Measurements from ENCODE around the gene MAGI1. TPM values are rescaled to one million over a fixed set of nuclear protein-coding genes. Genes with fewer than 3 reads are reported as not detected.

Gene MAGI1
- total RNA-seq, 1 donor from 2014 or later: not detected

DNA sequence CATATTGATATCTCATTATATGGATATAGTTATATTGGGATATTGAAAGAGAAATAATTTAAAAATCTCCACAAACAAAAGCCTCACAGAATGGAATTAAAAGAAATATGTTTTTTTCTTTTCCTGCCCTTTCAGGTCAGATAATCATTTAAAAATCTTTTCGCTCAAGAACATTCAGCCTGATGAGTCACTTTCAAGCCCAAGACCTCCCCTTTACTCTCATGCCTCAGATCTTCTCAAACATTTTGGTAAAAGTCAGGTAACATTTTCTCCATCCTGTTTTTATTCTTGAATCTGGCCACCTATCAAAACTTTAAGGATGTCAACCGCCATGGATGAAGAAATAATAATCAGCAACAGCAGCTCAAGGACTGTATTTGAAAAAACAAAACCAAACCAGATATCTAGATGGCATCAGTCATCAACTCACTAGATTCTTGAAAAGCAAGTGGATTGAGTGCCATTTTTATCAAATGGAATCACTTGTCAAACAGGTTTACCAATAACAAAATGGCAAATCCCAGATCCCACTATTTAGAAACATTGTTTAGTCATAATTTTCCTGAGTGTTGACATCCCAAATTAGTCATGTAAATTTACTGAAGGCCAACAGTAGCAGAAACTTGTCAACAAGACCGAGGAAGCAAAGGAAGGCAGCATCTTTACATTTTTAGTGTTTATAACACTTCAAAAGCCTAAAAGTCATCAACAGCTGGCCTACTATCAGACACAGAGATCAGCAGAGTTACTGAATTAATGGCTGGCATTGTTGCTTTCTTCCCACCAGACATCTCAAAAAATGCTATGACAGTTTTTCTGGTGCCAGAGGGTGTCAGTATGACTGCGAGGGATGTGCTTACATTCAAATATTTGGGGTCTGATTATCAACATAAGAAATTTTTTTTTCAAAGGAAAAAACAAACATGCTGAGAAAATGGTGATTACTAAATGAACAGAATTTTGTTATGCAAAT, 444.7 kb downstream of the MAGI1 start:
- ChIA-PET CTCF (no interaction called here), POLR2A (no interaction called here)
- TF ChIP-seq CTCF (IDR thresholded peaks at IDR 0.05): no peak

GRCh38 chr3:65591313-65591712, 447.4 kb downstream of the MAGI1 start:
- no peaks in the 10 kb centered on the region for H3K9me3 Mint-ChIP-seq
- ATAC-seq (ENCODE audit: low read depth) (no peak), DNase-seq (no peak)
- POLR2A ChIA-PET: no interaction called here
- H3K4me1 Mint-ChIP-seq: no peaks in the 10 kb centered on the region
- CTCF ChIA-PET: no interaction called here
- no peak overlapping the region for H3K4me3 Mint-ChIP-seq
- H3K27ac Mint-ChIP-seq: no peak overlapping the region
- no peaks in the 10 kb centered on the region for H3K36me3 Mint-ChIP-seq (ENCODE audit: low read depth)
- peaks cover 4% of the 10 kb centered on the region for H3K27me3 Mint-ChIP-seq
- intact Hi-C loops (cut with micrococcal nuclease): no loop called here
- no peak for TF ChIP-seq CTCF (IDR thresholded peaks at IDR 0.05)

More for the DNA sequence above, 444.7 kb downstream of the MAGI1 start:
- H3K9me3 Mint-ChIP-seq: no peaks in the 10 kb centered on the region
- no peak overlapping the region for H3K27ac Mint-ChIP-seq
- no peak for ATAC-seq (ENCODE audit: low read depth)
- no peaks in the 10 kb centered on the region for H3K36me3 Mint-ChIP-seq (ENCODE audit: low read depth)
- no peaks in the 10 kb centered on the region for H3K4me1 Mint-ChIP-seq
- DNase-seq: no peak
- intact Hi-C loops (cut with micrococcal nuclease): no loop called here
- H3K4me3 Mint-ChIP-seq: no peak overlapping the region
- peaks cover 14% of the 10 kb centered on the region for H3K27me3 Mint-ChIP-seq

GRCh38 chr3:65588884-65589283, 449.8 kb downstream of the MAGI1 start:
- Mint-ChIP-seq H3K27ac (no peak overlapping the region), H3K9me3 (no peaks in the 10 kb centered on the region), H3K27me3 (no peaks in the 10 kb centered on the region), H3K4me1 (no peaks in the 10 kb centered on the region), H3K4me3 (no peak overlapping the region), H3K36me3 (ENCODE audit: low read depth) (no peaks in the 10 kb centered on the region)
- no peak for TF ChIP-seq CTCF (IDR thresholded peaks at IDR 0.05)
- ATAC-seq (ENCODE audit: low read depth): no peak
- intact Hi-C loops (cut with micrococcal nuclease): no loop called here
- POLR2A ChIA-PET: no interaction called here
- CTCF ChIA-PET: no interaction called here
- no peak for DNase-seq

DNA sequence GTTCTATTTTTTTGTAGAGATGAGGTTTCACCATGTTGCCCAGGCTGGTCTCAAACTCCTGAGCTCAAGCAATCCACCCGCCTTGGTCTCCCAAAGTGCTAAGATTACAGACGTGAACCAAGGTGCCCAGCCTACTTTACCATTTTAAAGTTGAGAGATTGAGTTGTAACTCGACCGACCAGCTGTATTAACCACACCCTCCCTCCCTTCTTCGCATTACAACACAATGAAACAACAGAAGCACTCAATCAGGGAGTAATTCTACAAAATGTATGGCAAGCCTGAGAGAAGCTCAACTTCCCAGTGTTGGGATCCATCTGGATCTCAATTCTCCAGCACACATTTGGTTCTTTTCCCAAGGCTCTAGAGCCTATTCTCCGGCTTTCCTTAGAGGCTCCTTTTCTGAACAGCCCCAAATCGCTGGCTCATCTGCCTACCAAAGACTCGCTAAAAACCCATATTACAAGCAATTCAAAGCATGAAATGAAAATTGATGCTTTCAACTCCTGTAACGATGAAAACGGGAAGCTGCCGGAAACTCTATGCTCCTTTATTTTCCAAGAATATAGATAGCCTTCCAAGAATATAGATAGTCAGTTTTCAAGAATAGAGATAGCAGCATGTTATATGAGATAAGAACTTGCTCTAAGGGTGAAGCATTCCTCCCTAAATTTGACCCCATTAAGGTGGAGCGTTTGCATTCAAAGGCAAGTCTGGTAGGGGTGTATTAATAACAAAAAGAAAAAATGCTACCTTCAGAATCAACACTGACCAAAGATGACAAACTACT, 450.9 kb downstream of the MAGI1 start:
- Mint-ChIP-seq H3K36me3 (ENCODE audit: low read depth) (no peaks in the 10 kb centered on the region), H3K27me3 (no peaks in the 10 kb centered on the region), H3K9me3 (no peaks in the 10 kb centered on the region), H3K27ac (no peak overlapping the region), H3K4me1 (no peaks in the 10 kb centered on the region), H3K4me3 (no peak overlapping the region)
- DNase-seq (no peak), ATAC-seq (ENCODE audit: low read depth) (no peak)
- intact Hi-C loops (cut with micrococcal nuclease): no loop called here
- TF ChIP-seq CTCF (IDR thresholded peaks at IDR 0.05): no peak
- ChIA-PET CTCF (no interaction called here), POLR2A (no interaction called here)

DNA sequence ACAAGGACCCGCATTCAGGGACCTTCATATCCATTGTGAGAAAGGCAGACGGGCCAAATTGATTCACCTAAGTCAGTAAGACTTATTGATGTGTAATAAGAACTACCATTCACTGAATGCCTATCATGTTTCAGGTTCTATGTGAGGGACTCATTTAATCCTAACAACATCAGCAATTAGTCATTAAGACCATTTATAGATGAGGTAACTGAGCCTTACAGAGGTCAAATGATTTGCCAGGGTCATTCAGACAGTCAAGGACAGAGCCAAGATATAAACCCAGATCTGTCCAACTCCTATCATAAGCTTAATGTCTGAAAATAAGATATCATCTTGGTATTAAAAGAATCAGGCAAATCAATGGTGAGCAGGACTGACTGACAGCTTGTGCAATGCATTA, 453.8 kb downstream of the MAGI1 start:
- Mint-ChIP-seq H3K9me3 (no peaks in the 10 kb centered on the region), H3K4me1 (no peaks in the 10 kb centered on the region), H3K4me3 (no peak overlapping the region), H3K27ac (no peak overlapping the region), H3K27me3 (no peaks in the 10 kb centered on the region), H3K36me3 (ENCODE audit: low read depth) (no peaks in the 10 kb centered on the region)
- ChIA-PET CTCF (no interaction called here), POLR2A (no interaction called here)
- TF ChIP-seq CTCF (IDR thresholded peaks at IDR 0.05): no peak
- intact Hi-C loops (cut with micrococcal nuclease): no loop called here
- DNase-seq (no peak), ATAC-seq (ENCODE audit: low read depth) (no peak)

All from activated B cell treated with CpG ODN at 0.5 μM for 24 hours (primary cell).